Measurements from ENCODE around the gene CLCN7. TPM values are rescaled to one million over a fixed set of nuclear protein-coding genes. Genes with fewer than 3 reads are reported as not detected.
A peak's percentile ranks its signal among the peaks of the same experiment; 100 is the strongest.

Gene CLCN7
- polyA plus RNA-seq, 3 donors = 37.4 to 249 (median 56.5) TPM

- Histone ChIP-seq H3K79me2 (ENCODE audit: insufficient read depth, low read length) (no peaks in the 10 kb centered on the region), H3K4me1 (ENCODE audit: control insufficient read depth in 1 of 2, insufficient read depth in 2 of 2, low read length in 2 of 2) (peaks cover 5 to 20% of the 10 kb centered on the region in 2 donors), H3K36me3 (replicated peaks in 1 of 2; ENCODE audit: control insufficient read depth in 1 of 2, insufficient read depth in 2 of 2, low read length in 2 of 2) (no peaks in the 10 kb centered on the region), H3K27me3 (ENCODE audit: control insufficient read depth in 2 of 2, insufficient read depth in 2 of 2, low read length in 2 of 2) (peaks cover 0 to 24% of the 10 kb centered on the region in 2 donors), H3K27ac (ENCODE audit: low read depth in 1 of 2, low read length in 2 of 2) (no peak overlapping the region), H3K4me3 (replicated peaks in 1 of 3; ENCODE audit: low read depth in 2 of 3, low read length in 3 of 3) (no peak overlapping the region), H4K20me1 (ENCODE audit: insufficient read depth, low read length) (no peaks in the 10 kb centered on the region), H3K9ac (ENCODE audit: insufficient read depth, low read length, poor library complexity, severe bottlenecking) (peak overlapping the region; percentile 40), H2AFZ (ENCODE audit: insufficient read depth, low read depth, low read length, poor library complexity, severe bottlenecking) (peak overlapping the region; percentile 72), H3K9me3 (replicated peaks in 1 of 2; ENCODE audit: control insufficient read depth in 1 of 2, insufficient read depth in 1 of 2, low read length in 2 of 2) (no peaks in the 10 kb centered on the region), H3K4me2 (replicated peaks; ENCODE audit: extremely low read depth, low read length, poor library complexity, severe bottlenecking) (peak overlapping the region; percentile 47)
- H3K36me3 Mint-ChIP-seq = no peaks in the 10 kb centered on the region
- peak; percentile 80 for TF ChIP-seq CTCF (IDR thresholded peaks at IDR 0.05)
- DNase-seq = peak; percentile 34 to 51 (median 38)
- no peak overlapping the region for H3K27ac Mint-ChIP-seq
- 34% methylated on average over 18 of the region's 21 CpGs for WGBS (ENCODE audit: insufficient coverage)
- peaks cover 7 to 34% (median 7%) of the 10 kb centered on the region in 3 donors for H3K27me3 Mint-ChIP-seq (ENCODE audit: low read depth in 3 of 3)
- peaks cover 3% of the 10 kb centered on the region for H3K4me1 Mint-ChIP-seq
- H3K4me3 Mint-ChIP-seq = peak overlapping the region; percentile 27 to 67
- intact Hi-C loops (cut with micrococcal nuclease) = loop anchor here (10.0 kb wide), 2 partner anchors 276 to 356 kb away; partner anchors contain the start of genes MAPK8IP3 (in 1 of the 2), NUBP2 (in 1 of the 2) and SPSB3 (in 1 of the 2)
- peaks cover 0 to 5% (median 0%) of the 10 kb centered on the region in 7 donors for H3K9me3 Mint-ChIP-seq
These were observed 46.3 kb downstream of the CLCN7 start for GRCh38 chr16:1428511-1428910.

- Histone ChIP-seq H4K20me1 (ENCODE audit: insufficient read depth, low read length) (no peaks in the 10 kb centered on the region), H3K79me2 (ENCODE audit: insufficient read depth, low read length) (no peaks in the 10 kb centered on the region), H3K9ac (ENCODE audit: insufficient read depth, low read length, poor library complexity, severe bottlenecking) (peak overlapping the region; percentile 40), H3K36me3 (replicated peaks in 1 of 2; ENCODE audit: control insufficient read depth in 1 of 2, insufficient read depth in 2 of 2, low read length in 2 of 2) (no peaks in the 10 kb centered on the region), H2AFZ (ENCODE audit: insufficient read depth, low read depth, low read length, poor library complexity, severe bottlenecking) (peak overlapping the region; percentile 72), H3K27ac (ENCODE audit: low read depth in 1 of 2, low read length in 2 of 2) (no peak overlapping the region), H3K4me3 (replicated peaks in 1 of 3; ENCODE audit: low read depth in 2 of 3, low read length in 3 of 3) (no peak overlapping the region), H3K9me3 (replicated peaks in 1 of 2; ENCODE audit: control insufficient read depth in 1 of 2, insufficient read depth in 1 of 2, low read length in 2 of 2) (no peaks in the 10 kb centered on the region), H3K4me2 (replicated peaks; ENCODE audit: extremely low read depth, low read length, poor library complexity, severe bottlenecking) (peak overlapping the region; percentile 47), H3K4me1 (ENCODE audit: control insufficient read depth in 1 of 2, insufficient read depth in 2 of 2, low read length in 2 of 2) (peaks cover 5 to 13% of the 10 kb centered on the region in 2 donors), H3K27me3 (ENCODE audit: control insufficient read depth in 2 of 2, insufficient read depth in 2 of 2, low read length in 2 of 2) (peaks cover 0 to 18% of the 10 kb centered on the region in 2 donors)
- H3K4me3 Mint-ChIP-seq = peak overlapping the region; percentile 27 to 67
- WGBS (ENCODE audit: insufficient coverage) = 88% methylated on average over 48 of the region's 53 CpGs
- H3K4me1 Mint-ChIP-seq = peaks cover 3% of the 10 kb centered on the region
- DNase-seq = no peak
- intact Hi-C loops (cut with micrococcal nuclease) = loop anchor here (10.0 kb wide), 2 partner anchors 277 to 357 kb away; partner anchors contain the start of genes MAPK8IP3 (in 1 of the 2), NUBP2 (in 1 of the 2) and SPSB3 (in 1 of the 2)
- peaks cover 7 to 27% (median 7%) of the 10 kb centered on the region in 3 donors for H3K27me3 Mint-ChIP-seq (ENCODE audit: low read depth in 3 of 3)
- peaks cover 0 to 5% (median 0%) of the 10 kb centered on the region in 7 donors for H3K9me3 Mint-ChIP-seq
- no peak overlapping the region for H3K27ac Mint-ChIP-seq
- TF ChIP-seq CTCF (IDR thresholded peaks at IDR 0.05) = no peak
- H3K36me3 Mint-ChIP-seq = no peaks in the 10 kb centered on the region
These were observed 47.1 kb downstream of the CLCN7 start for GRCh38 chr16:1427473-1428461.

Measured in CD14-positive monocyte (primary cell).